HG03460 (cell line): ENCODE results near the gene SERBP1.

Experiments
- ATAC-seq: cut with Tn5 transposase; IDR thresholded peaks from one replicate; pipeline ENCODE4 v1.9.1; 2021; ENCODE audit not compliant: unreplicated experiment

SERBP1 gene

GRCh38 chr1:67368046-67368514 lies 62.1 kb downstream of the SERBP1 start:
- ATAC-seq: no peak

- no peak for ATAC-seq
Observed at GRCh38 chr1:67367370-67368045, 62.7 kb downstream of the SERBP1 start.

- no peak for ATAC-seq
Observed at GRCh38 chr1:67361641-67362040, 68.6 kb downstream of the SERBP1 start.

GRCh38 chr1:67359592-67359991 lies 70.6 kb downstream of the SERBP1 start:
- no peak for ATAC-seq
